H1 (cell line): ENCODE data around the gene LRRC45. TPM values are rescaled to one million over a fixed set of nuclear protein-coding genes. Genes with fewer than 3 reads are reported as not detected.

Experiments
- CTCF ChIA-PET: fragments of 300-600 bp; sonication (Branson Sonifier 250); formaldehyde crosslinking; loops from one replicate; lab custom pipeline; 2021; ENCODE audit not compliant: partially characterized antibody; lab: Charles Lee
- POLR2A ChIA-PET: fragments of 300-600 bp; sonication (Branson Sonifier 250); formaldehyde crosslinking; loops from one replicate; lab custom pipeline; 2021; ENCODE audit warnings: inconsistent platforms; ENCODE audit not compliant: partially characterized antibody; lab: Charles Lee
- DNase-seq, 2 experiments: peaks; one replicate each; pipeline versions ENCODE4 v3.0.0 to v3.0.0-alpha.2; 2010 to 2022; ENCODE audit warnings: low spot score in 2 of 2, low read depth in 1 of 2, mixed read lengths in 1 of 2
- FAIRE-seq: peaks from 2 replicates; lab custom pipeline; 2011; peaks lifted over from hg19 to GRCh38; lab: Jason Lieb, UNC
- H2AFZ ChIP-seq: 2 replicates; pipeline ENCODE4 v1.8.1; 2012; ENCODE audit warnings: low read length, inconsistent platforms
- H2AK5ac ChIP-seq: 2 replicates; pipeline ENCODE4 v1.6.1; 2013; ENCODE audit warnings: low read depth, low read length
- H2BK120ac ChIP-seq: replicated peaks from 2 replicates; pipeline ENCODE3; 2013; ENCODE audit warnings: low read depth, low read length, inconsistent platforms
- H2BK12ac ChIP-seq: 2 replicates; pipeline ENCODE4 v1.6.1; 2013; ENCODE audit warnings: low read depth, low read length
- H2BK15ac ChIP-seq: 2 replicates; pipeline ENCODE4 v1.6.1; 2013; ENCODE audit warnings: low read length
- H2BK20ac ChIP-seq: 2 replicates; pipeline ENCODE4 v1.6.1; 2013; ENCODE audit warnings: low read length
- H2BK5ac ChIP-seq: 2 replicates; pipeline ENCODE4 v1.6.1; 2013; ENCODE audit warnings: low read depth, low read length
- H3K14ac ChIP-seq: 2 replicates; pipeline ENCODE4 v1.6.1; 2013; ENCODE audit warnings: inconsistent platforms; ENCODE audit not compliant: insufficient read length
- H3K18ac ChIP-seq: 2 replicates; pipeline ENCODE4 v1.6.1; 2013; ENCODE audit warnings: low read length; ENCODE audit errors: extremely low read depth
- H3K23ac ChIP-seq: 2 replicates; pipeline ENCODE4 v1.6.1; 2013; ENCODE audit warnings: inconsistent platforms; ENCODE audit not compliant: insufficient read length
- H3K23me2 ChIP-seq: 2 replicates; pipeline ENCODE4 v1.6.1; 2013; ENCODE audit warnings: low read depth, low read length
- H3K27ac ChIP-seq: 2 replicates; pipeline ENCODE4 v1.6.1; 2011; ENCODE audit warnings: low read depth, low read length, inconsistent platforms
- H3K27me3 ChIP-seq, 4 experiments: replicated peaks in 1 of 4; 1 replicate in 1 of 4; 2 replicates in 3 of 4; pipeline versions ENCODE4 v1.6.1 to v1.8.1; 2011 to 2013; ENCODE audit warnings: low read length in 3 of 4, mild to moderate bottlenecking in 3 of 4, inconsistent platforms in 2 of 4, mixed read lengths in 2 of 4, moderate library complexity in 1 of 4; ENCODE audit not compliant: control insufficient read depth in 3 of 4, insufficient read depth in 3 of 4; ENCODE audit errors: extremely low read depth in 1 of 4
- H3K36me3 ChIP-seq, 4 experiments: 2 replicates each; pipeline versions ENCODE4 v1.6.1 to v1.8.1; 2011 to 2013; ENCODE audit warnings: mild to moderate bottlenecking in 4 of 4, low read length in 3 of 4, moderate library complexity in 2 of 4, control low read depth in 1 of 4, inconsistent platforms in 1 of 4; ENCODE audit not compliant: insufficient read depth in 4 of 4, control insufficient read depth in 2 of 4
- H3K4ac ChIP-seq: replicated peaks from 2 replicates; pipeline ENCODE3; 2013; ENCODE audit warnings: low read length, low read depth, mixed read lengths, inconsistent platforms; ENCODE audit not compliant: insufficient read length
- H3K4me1 ChIP-seq, 4 experiments: replicated peaks in 1 of 4; 1 replicate in 1 of 4; 2 replicates in 3 of 4; pipeline versions ENCODE4 v1.6.1 to v1.8.1; 2011 to 2013; ENCODE audit warnings: low read length in 3 of 4, inconsistent platforms in 2 of 4, mixed read lengths in 1 of 4; ENCODE audit not compliant: insufficient read depth in 4 of 4, control insufficient read depth in 3 of 4
- H3K4me2 ChIP-seq, 2 experiments: 2 replicates each; pipeline versions ENCODE4 v1.6.1 to v1.8.1; 2011 to 2013; ENCODE audit warnings: low read depth in 2 of 2, low read length in 2 of 2, control low read depth in 1 of 2, inconsistent platforms in 1 of 2, mild to moderate bottlenecking in 1 of 2; ENCODE audit not compliant: insufficient read depth in 1 of 2
- H3K4me3 ChIP-seq, 4 experiments: fragments of 200-600, 300-600 bp in 1 of 4; sonication (generic), shearing (Covaris generic), sonication (Bioruptor Twin) in 1 of 4; 2 replicates each; pipeline versions ENCODE4 v1.5.1 to v1.8.1; 2011 to 2016; ENCODE audit warnings: low read length in 4 of 4, low read depth in 3 of 4, control low read depth in 2 of 4, inconsistent platforms in 2 of 4, mild to moderate bottlenecking in 2 of 4, mixed read lengths in 1 of 4, moderate library complexity in 1 of 4; ENCODE audit not compliant: insufficient read depth in 2 of 4; ENCODE audit errors: extremely low read depth in 1 of 4
- H3K56ac ChIP-seq: replicated peaks from 2 replicates; pipeline ENCODE3; 2013; ENCODE audit warnings: low read depth, mild to moderate bottlenecking, mixed read lengths, low read length, inconsistent platforms; ENCODE audit not compliant: insufficient read length
- H3K79me1 ChIP-seq: 2 replicates; pipeline ENCODE4 v1.6.1; 2013; ENCODE audit warnings: low read depth, low read length, control low read depth
- H3K79me2 ChIP-seq, 2 experiments: 2 replicates each; pipeline versions ENCODE4 v1.6.1 to v1.8.1; 2012 to 2013; ENCODE audit warnings: low read length in 2 of 2, mild to moderate bottlenecking in 2 of 2, inconsistent platforms in 1 of 2; ENCODE audit not compliant: insufficient read depth in 2 of 2, control insufficient read depth in 1 of 2
- H3K9ac ChIP-seq, 4 experiments: replicated peaks in 1 of 4; 1 replicate in 1 of 4; 2 replicates in 3 of 4; pipeline versions ENCODE4 v1.6.1 to v1.8.1; 2011 to 2013; ENCODE audit warnings: low read depth in 3 of 4, low read length in 3 of 4, control low read depth in 2 of 4, mild to moderate bottlenecking in 2 of 4, moderate library complexity in 2 of 4, inconsistent platforms in 1 of 4; ENCODE audit errors: extremely low read depth in 1 of 4
- H3K9me3 ChIP-seq, 2 experiments: 2 replicates each; pipeline versions ENCODE4 v1.6.1 to v1.8.1; 2012 to 2013; ENCODE audit warnings: mild to moderate bottlenecking in 2 of 2, moderate library complexity in 2 of 2, control low read depth in 1 of 2, inconsistent platforms in 1 of 2, low read depth in 1 of 2, low read length in 1 of 2, mixed read lengths in 1 of 2; ENCODE audit not compliant: insufficient read depth in 2 of 2
- H4K20me1 ChIP-seq, 2 experiments: replicated peaks in 1 of 2; 2 replicates each; pipeline versions ENCODE3 to v1.8.1; 2011 to 2013; ENCODE audit warnings: inconsistent platforms in 2 of 2, low read length in 2 of 2, mild to moderate bottlenecking in 1 of 2; ENCODE audit not compliant: insufficient read depth in 2 of 2, control insufficient read depth in 1 of 2
- H4K5ac ChIP-seq: 2 replicates; pipeline ENCODE4 v1.6.1; 2013; ENCODE audit warnings: low read length, low read depth, mixed read lengths, inconsistent platforms; ENCODE audit not compliant: insufficient read length
- H4K8ac ChIP-seq: 2 replicates; pipeline ENCODE4 v1.8.0; 2013; ENCODE audit warnings: mild to moderate bottlenecking, moderate library complexity, low read length, inconsistent platforms; ENCODE audit not compliant: insufficient read depth; ENCODE audit errors: extremely low read depth
- H4K91ac ChIP-seq: replicated peaks from 2 replicates; pipeline ENCODE3; 2013; ENCODE audit warnings: low read length, mixed read lengths, inconsistent platforms; ENCODE audit not compliant: insufficient read length
- CTBP2 ChIP-seq: IDR thresholded peaks from 2 replicates; pipeline ENCODE4 v1.7.0; 2011; ENCODE audit warnings: borderline replicate concordance, mild to moderate bottlenecking, moderate library complexity, mixed read lengths, low read length; ENCODE audit not compliant: insufficient read depth, insufficient read length
- WGBS, 2 experiments: shearing (Covaris generic) in 1 of 2; methylation state at CpG; one replicate each; pipeline versions ENCODE4 v1.1.6 to v1.1.7; 2013 to 2015; ENCODE audit warnings: low lambda C conversion rate in 2 of 2, mixed read lengths in 2 of 2, inconsistent platforms in 1 of 2, low coverage in 1 of 2, missing lambda C conversion rate in 1 of 2; ENCODE audit not compliant: insufficient replicate concordance in 2 of 2, insufficient coverage in 1 of 2, insufficient read length in 1 of 2; ENCODE audit errors: extremely low coverage in 1 of 2, missing lambda C conversion rate in 1 of 2; 5-methylcytosine and 5-hydroxymethylcytosine counted together
- polyA plus RNA-seq, 7 experiments: library from polyadenylated mRNA; depleted of rRNA in 3 of 7; stranded (reverse) in 5 of 7; unstranded in 2 of 7; fragments of >200 nt in 5 of 7; fragments of 200-250 nt in 2 of 7; gene quantifications; 1 replicate in 5 of 7; 2 replicates in 1 of 7; 4 replicates in 1 of 7; pipeline versions ENCODE4 v1.2.1 to v1.2.3, GENCODE V29; 2011 to 2013; ENCODE audit warnings: missing spikeins in 2 of 7, mixed read lengths in 2 of 7
- total RNA-seq: library from RNA; stranded (reverse); fragmentation: NEBNext Ultra II Directional; extraction: Animal tissue kit (Norgen Biotek cat#: 25700); gene quantifications from 2 replicates; pipeline ENCODE4 v1.2.1, GENCODE V29; 2021

The LRRC45 gene
- total and polyA plus RNA-seq, 2 of the 8 experiments (the other 6 are each of a cell fraction or from before 2014, with no cell fraction given), result 11.5 to 29.0 TPM

GRCh38 chr17:82022310-82022980 lies 660 bp upstream of the LRRC45 start, which contains the start of gene CENPX:
CENPX (minus strand) TSS chr17:82022878; CDS start chr17:82022861, 17 bp downstream.
- Histone ChIP-seq H4K91ac (peak within 1 kb of the TSS; percentile 44), H3K23ac (no peak within 1 kb of the TSS), H3K4ac (peak within 1 kb of the TSS; percentile 21), H4K5ac (peak within 1 kb of the TSS; percentile 52), H4K8ac (peak within 1 kb of the TSS; percentile 69), H3K9ac (peak within 1 kb of the TSS; percentile 76 to 80 (median 80)), H3K14ac (no peak within 1 kb of the TSS), H3K56ac (peak within 1 kb of the TSS; percentile 84), H3K27ac (peak within 1 kb of the TSS; percentile 46; the same call in 1 of the 2 replicates), H2BK15ac (peak within 1 kb of the TSS; percentile 29; the same call in 1 of the 2 replicates), H2BK5ac (peak within 1 kb of the TSS; percentile 83; the same call in 1 of the 2 replicates), H3K36me3 (no peaks in the 10 kb centered on the region), H3K4me2 (peak within 1 kb of the TSS; percentile 87 to 96), H4K20me1 (peaks cover 7 to 13% of the 10 kb centered on the region in 2 experiments), H3K4me1 (peaks cover 0 to 14% (median 8%) of the 10 kb centered on the region in 4 experiments; a peak in 5 of 7 replicates), H3K9me3 (no peaks in the 10 kb centered on the region), H2AK5ac (no peak within 1 kb of the TSS; the same call in 1 of the 2 replicates), H3K79me1 (peaks cover 4% of the 10 kb centered on the region; the same call in 1 of the 2 replicates), H3K23me2 (peaks cover 12% of the 10 kb centered on the region), H3K79me2 (peaks cover 0 to 12% of the 10 kb centered on the region in 2 experiments; a peak in 1 of 4 replicates), H2AFZ (no peak within 1 kb of the TSS; the same call in 1 of the 2 replicates), H2BK20ac (no peak within 1 kb of the TSS), H3K27me3 (no peaks in the 10 kb centered on the region), H3K4me3 (peak within 1 kb of the TSS; percentile 83 to 93 (median 86)), H3K18ac (peak within 1 kb of the TSS; percentile 71), H2BK120ac (no peak within 1 kb of the TSS), H2BK12ac (no peak within 1 kb of the TSS)
- CTCF ChIA-PET, result interaction anchor here (0.6 to 3.0 kb wide), 13 partner anchors 9 to 116 kb away, joined by 3 to 13 read pairs (median 4); partner anchors contain the start of genes MAFG and RAC3
- FAIRE-seq, result no peak
- WGBS, 2 experiments, result 2% methylated on average over 46 of the region's 64 CpGs; no CpG with 5 or more reads in 1 of the 2 experiments
- no peak for DNase-seq
- POLR2A ChIA-PET, result interaction anchor here (0.6 to 4.3 kb wide), 22 partner anchors 9 to 182 kb away, joined by 3 to 22 read pairs (median 3); partner anchors contain the start of genes ASPSCR1, DCXR, FASN and RAC3
- TF ChIP-seq CTBP2, result no peak
